ENCODE results near the gene VEGFA.

DNA sequence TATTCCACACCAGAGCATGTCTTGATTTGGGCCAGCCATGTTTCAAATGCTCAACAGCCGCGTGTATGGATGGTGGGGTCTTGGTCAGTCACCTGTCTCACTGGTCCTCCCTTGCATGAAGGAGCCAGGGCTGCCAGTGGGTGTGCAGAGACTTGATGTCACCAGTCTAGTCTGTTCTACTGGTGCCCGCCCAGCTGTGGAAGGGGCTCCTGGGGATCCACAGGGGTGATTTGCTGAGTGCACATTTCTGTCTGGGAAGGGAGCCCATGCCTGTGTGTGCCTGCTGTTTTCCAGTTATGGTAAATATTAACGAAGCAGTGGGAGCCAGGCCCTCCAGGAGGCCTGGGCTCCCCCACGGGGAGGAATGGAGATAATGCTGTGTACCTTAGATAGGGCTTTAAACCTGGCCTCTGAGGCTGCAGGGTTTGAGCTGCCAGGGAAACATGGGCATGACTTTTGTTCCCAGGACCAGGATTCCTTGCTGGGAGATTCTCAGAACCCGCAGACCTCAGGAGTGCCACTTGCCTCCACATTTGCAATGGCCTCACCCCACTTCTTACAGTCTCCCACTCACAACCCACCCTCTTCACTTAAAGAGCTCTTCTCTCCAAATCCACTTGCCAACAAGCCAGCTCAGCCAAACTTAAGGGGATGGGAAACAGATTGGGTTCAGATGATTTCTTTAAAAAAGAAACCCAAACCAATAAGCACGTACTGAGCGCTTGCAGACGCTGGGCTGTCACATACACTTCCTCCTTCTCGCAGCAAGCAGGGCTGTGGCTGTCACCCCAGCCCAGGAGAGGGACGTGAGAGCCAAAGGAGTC, 54.1 kb downstream of the VEGFA start:
- TF ChIP-seq, protein P1, sequence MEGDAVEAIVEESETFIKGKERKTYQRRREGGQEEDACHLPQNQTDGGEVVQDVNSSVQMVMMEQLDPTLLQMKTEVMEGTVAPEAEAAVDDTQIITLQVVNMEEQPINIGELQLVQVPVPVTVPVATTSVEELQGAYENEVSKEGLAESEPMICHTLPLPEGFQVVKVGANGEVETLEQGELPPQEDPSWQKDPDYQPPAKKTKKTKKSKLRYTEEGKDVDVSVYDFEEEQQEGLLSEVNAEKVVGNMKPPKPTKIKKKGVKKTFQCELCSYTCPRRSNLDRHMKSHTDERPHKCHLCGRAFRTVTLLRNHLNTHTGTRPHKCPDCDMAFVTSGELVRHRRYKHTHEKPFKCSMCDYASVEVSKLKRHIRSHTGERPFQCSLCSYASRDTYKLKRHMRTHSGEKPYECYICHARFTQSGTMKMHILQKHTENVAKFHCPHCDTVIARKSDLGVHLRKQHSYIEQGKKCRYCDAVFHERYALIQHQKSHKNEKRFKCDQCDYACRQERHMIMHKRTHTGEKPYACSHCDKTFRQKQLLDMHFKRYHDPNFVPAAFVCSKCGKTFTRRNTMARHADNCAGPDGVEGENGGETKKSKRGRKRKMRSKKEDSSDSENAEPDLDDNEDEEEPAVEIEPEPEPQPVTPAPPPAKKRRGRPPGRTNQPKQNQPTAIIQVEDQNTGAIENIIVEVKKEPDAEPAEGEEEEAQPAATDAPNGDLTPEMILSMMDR (IDR thresholded peaks at IDR 0.05): no peak
- TF ChIP-seq POLR2A (IDR thresholded peaks at IDR 0.05): no peak

Data from lower leg skin (tissue), 3 donors.